K562 (cell line): ENCODE results near the gene ZNF319. TPM values are rescaled to one million over a fixed set of nuclear protein-coding genes. Genes with fewer than 3 reads are reported as not detected.

Experiments
- CBFA2T2 ChIP-seq: fragments of 450-650 bp; conservative IDR thresholded peaks from 2 replicates; pipeline ENCODE4 v1.6.1; 2017; ENCODE audit warnings: mild to moderate bottlenecking
- E2F6 ChIP-seq, 2 experiments: IDR thresholded peaks; 2 replicates each; pipeline ENCODE4 v1.6.1; 2011; ENCODE audit warnings: borderline replicate concordance in 1 of 2, control low read depth in 1 of 2, low read depth in 1 of 2, low read length in 1 of 2, mild to moderate bottlenecking in 1 of 2, mixed read lengths in 1 of 2, moderate library complexity in 1 of 2; ENCODE audit not compliant: insufficient read depth in 1 of 2, insufficient read length in 1 of 2, poor library complexity in 1 of 2, severe bottlenecking in 1 of 2; ENCODE audit errors: extremely low read depth in 1 of 2
- HOXB6 ChIP-seq: fragments of 250-450 bp; sonication (Bioruptor Pico); IDR thresholded peaks from 2 replicates; pipeline ENCODE4 v1.5.1; 2022; ENCODE audit warnings: mild to moderate bottlenecking, borderline replicate concordance
- ILF3 ChIP-seq: fragments of 450-650 bp; IDR thresholded peaks from 2 replicates; pipeline ENCODE4 v1.6.1; 2018; ENCODE audit warnings: antibody characterized with exemption, mild to moderate bottlenecking, moderate library complexity, borderline replicate concordance
- MAFK ChIP-seq: IDR thresholded peaks from 2 replicates; pipeline ENCODE4 v1.6.1; 2011; ENCODE audit warnings: low read length, improper control_type of control experiment
- MLLT1 ChIP-seq, 2 experiments: fragments of 450-650 bp; IDR thresholded peaks; 2 replicates each; pipeline ENCODE4 v1.6.1; 2016
- MNT ChIP-seq, 2 experiments: fragments of 450-650 bp; conservative IDR thresholded peaks; 2 replicates each; pipeline ENCODE4 v1.6.1; 2017; ENCODE audit warnings: mild to moderate bottlenecking in 2 of 2, moderate library complexity in 2 of 2
- NR3C1 ChIP-seq: sonication (generic); formaldehyde crosslinking; IDR thresholded peaks from 2 replicates; pipeline ENCODE4 v1.8.1; 2022; ENCODE audit warnings: missing genetic modification reagents
- PCBP2 ChIP-seq: fragments of 200-400 bp; formaldehyde crosslinking; IDR thresholded peaks from 2 replicates; pipeline ENCODE4 v1.6.1; 2018; ENCODE audit warnings: low read length, low read depth, mild to moderate bottlenecking, moderate library complexity; ENCODE audit not compliant: poor library complexity, severe bottlenecking
- PYGO2 ChIP-seq: fragments of 450-650 bp; IDR thresholded peaks from 2 replicates; pipeline ENCODE4 v1.6.1; 2016; ENCODE audit warnings: mild to moderate bottlenecking, missing genetic modification characterization, moderate library complexity, missing compliant biosample characterization
- SMARCB1 ChIP-seq: IDR thresholded peaks from 2 replicates; pipeline ENCODE4 v1.6.1; 2011; ENCODE audit warnings: improper control_type of control experiment, low read depth; ENCODE audit not compliant: insufficient read length
- ZKSCAN3 ChIP-seq: fragments of 250-450 bp; sonication (Bioruptor Pico); IDR thresholded peaks from 2 replicates; pipeline ENCODE4 v1.4.0; 2020
- ZNF121 ChIP-seq: sonication (generic); formaldehyde crosslinking; conservative IDR thresholded peaks from 2 replicates; pipeline ENCODE4 v1.8.0; 2022; ENCODE audit warnings: missing genetic modification reagents
- ZNF398 ChIP-seq: fragments of 250-450 bp; sonication (Bioruptor Pico); IDR thresholded peaks from 2 replicates; pipeline ENCODE4 v1.8.0; 2021; ENCODE audit warnings: moderate library complexity, mild to moderate bottlenecking, inconsistent platforms
- ZNF609 ChIP-seq: sonication (generic); formaldehyde crosslinking; IDR thresholded peaks from 2 replicates; pipeline ENCODE4 v1.8.1; 2023; ENCODE audit warnings: missing genetic modification reagents, mild to moderate bottlenecking, borderline replicate concordance
- polyA plus RNA-seq, 8 experiments: library from polyadenylated mRNA; depleted of rRNA in 4 of 8; stranded (reverse) in 5 of 8; unstranded in 3 of 8; fragments of >200 nt; fragmentation: Nextera tagmentation in 2 of 8; fragmentation: Illumina TruSeq in 1 of 8; extraction: Ambion mirVana in 2 of 8; extraction: Trizol in 1 of 8; gene quantifications; 2 replicates each; pipeline versions ENCODE4 v1.2.1 to v1.2.3, GENCODE V29; 2011 to 2014; ENCODE audit warnings: inconsistent platforms in 1 of 8, missing spikeins in 1 of 8
- total RNA-seq, 7 experiments: library from RNA; depleted of rRNA in 6 of 7; stranded (reverse); fragments of >200 nt in 6 of 7; fragmentation: Illumina TruSeq in 2 of 7; extraction: Trizol in 2 of 7; gene quantifications; 2 replicates each; pipeline versions ENCODE4 v1.2.1 to v1.2.3, GENCODE V29; 2011 to 2021; ENCODE audit warnings: low replicate concordance in 1 of 7

The ZNF319 gene
- total and polyA plus RNA-seq, 9 of the 15 experiments (the other 6 are each of a cell fraction or from before 2014, with no cell fraction given): 0.20 to 5.7 (median 1.4) TPM

- TF ChIP-seq MNT (conservative IDR thresholded peaks at IDR 0.05): peak in 1 of 2 experiments; percentile 50; a peak in 2 of 4 replicates
- no peak for TF ChIP-seq ZNF121 (CRISPR knock-in tag)
- no peak for TF ChIP-seq ILF3
- TF ChIP-seq E2F6 (IDR thresholded peaks at IDR 0.05; ENCODE audit: borderline replicate concordance in 1 of 2, extremely low read depth in 1 of 2, insufficient read depth in 1 of 2, insufficient read length in 1 of 2, low read depth in 1 of 2, low read length in 1 of 2, poor library complexity in 1 of 2, severe bottlenecking in 1 of 2): peak; percentile 47 to 53
- TF ChIP-seq MLLT1 (IDR thresholded peaks at IDR 0.05): no peak
- TF ChIP-seq HOXB6 (CRISPR knock-in tag): no peak
- TF ChIP-seq ZNF609 (CRISPR knock-in tag): no peak
- no peak for TF ChIP-seq SMARCB1
- TF ChIP-seq PCBP2: no peak
- no peak for TF ChIP-seq MAFK
- TF ChIP-seq NR3C1 (CRISPR knock-in tag): no peak
- TF ChIP-seq ZKSCAN3: no peak
- no peak for TF ChIP-seq PYGO2 (tag)
- no peak for TF ChIP-seq CBFA2T2
- no peak for TF ChIP-seq ZNF398 (CRISPR knock-in tag)
Observed at GRCh38 chr16:58024486-58025350, 24.2 kb upstream of the ZNF319 start (continued).
